Transverse colon (tissue), 4 donors: ENCODE measurements around the gene MDGA2. TPM values are rescaled to one million over a fixed set of nuclear protein-coding genes. Genes with fewer than 3 reads are reported as not detected.

Source experiments
- DNase-seq: peaks from one replicate; pipeline ENCODE4 v3.0.0-alpha.2; 2019
- H3K27ac ChIP-seq, 4 donors: fragments of 200-600 bp; sonication (generic); 2 replicates each; pipeline ENCODE4 v1.5.1; 2016 to 2018; ENCODE audit warnings: inconsistent platforms in 4 of 4
- H3K27me3 ChIP-seq: fragments of 200-600 bp; sonication (generic); 2 replicates; pipeline ENCODE4 v1.5.1; 2017; ENCODE audit warnings: inconsistent platforms
- H3K36me3 ChIP-seq, 4 donors: fragments of 200-600 bp; sonication (generic); 2 replicates each; pipeline ENCODE4 v1.5.1; 2017 to 2019; ENCODE audit warnings: inconsistent platforms in 4 of 4
- H3K4me1 ChIP-seq, 4 donors: fragments of 200-600 bp; sonication (generic); 2 replicates each; pipeline ENCODE4 v1.5.1; 2017 to 2020; ENCODE audit warnings: inconsistent platforms in 4 of 4
- H3K4me3 ChIP-seq, 4 donors: fragments of 200-600 bp; sonication (generic); 1 replicate in 1 of 4; 2 replicates in 3 of 4; pipeline versions ENCODE4 v1.5.1 to v1.6.1; 2017 to 2019; ENCODE audit warnings: inconsistent platforms in 4 of 4
- H3K9me3 ChIP-seq, 2 donors: fragments of 200-600 bp; sonication (generic); 2 replicates each; pipeline ENCODE4 v1.5.1; 2017 to 2019; ENCODE audit warnings: inconsistent platforms in 2 of 2
- EP300 ChIP-seq: sonication (generic); formaldehyde crosslinking; IDR thresholded peaks from one replicate; pipeline ENCODE4 v1.6.1; 2017; ENCODE audit warnings: antibody characterized with exemption, low read depth
- POLR2A ChIP-seq: fragments of 450-650 bp; IDR thresholded peaks from one replicate; pipeline ENCODE4 v1.6.1; 2016; ENCODE audit warnings: antibody characterized with exemption, mild to moderate bottlenecking, moderate library complexity
- POLR2AphosphoS5 ChIP-seq, 3 donors: sonication (generic); formaldehyde crosslinking; IDR thresholded peaks; one replicate each; pipeline ENCODE4 v1.6.1; 2016; ENCODE audit warnings: antibody characterized with exemption in 3 of 3
- WGBS, 2 donors: methylation state at CpG; one replicate each; pipeline ENCODE4 v1.1.5; 2018; ENCODE audit warnings: low coverage in 1 of 2; 5-methylcytosine and 5-hydroxymethylcytosine counted together
- in situ Hi-C, 4 donors: fragments of 200-750 bp; cut with MboI; loops; one replicate each; pipeline versions ENCODE4 v1.15.0 to v1.15.1; 2017; ENCODE audit warnings: low sequenced_read_pairs in 3 of 4, low pct_ligation_motif_present in 1 of 4, low pct_unique_long_range_greater_than_20kb in 1 of 4
- intact Hi-C: fragments of 100-400 bp; cut with DNase I; formaldehyde crosslinking; loops from one replicate; pipeline ENCODE4 v1.15.1; 2023; ENCODE audit warnings: low total_unique reads
- small RNA-seq, 4 donors: library from RNA; depleted of rRNA; stranded (forward); fragments of <200 nt; gene quantifications; one replicate each; pipeline ENCODE3, GENCODE V24; 2016
- total RNA-seq, 4 donors: library from RNA; depleted of rRNA; stranded (reverse); fragments of >200 nt; gene quantifications; one replicate each; pipeline ENCODE4 v1.1.0, GENCODE V29; 2016
- TF ChIP-seq, protein P1 (sequence below), 5 experiments: fragments of 200-600 bp in 3 of 5; fragments of 450-650 bp in 2 of 5; sonication (generic) in 3 of 5; IDR thresholded peaks; 1 replicate in 2 of 5; 2 replicates in 3 of 5; pipeline ENCODE4 v1.5.1; 2016 to 2017; ENCODE audit warnings: antibody characterized with exemption in 5 of 5, inconsistent platforms in 3 of 5, mild to moderate bottlenecking in 2 of 5, moderate library complexity in 1 of 5

Gene MDGA2
- total RNA-seq, 4 donors from 2014 or later, result not detected

DNA sequence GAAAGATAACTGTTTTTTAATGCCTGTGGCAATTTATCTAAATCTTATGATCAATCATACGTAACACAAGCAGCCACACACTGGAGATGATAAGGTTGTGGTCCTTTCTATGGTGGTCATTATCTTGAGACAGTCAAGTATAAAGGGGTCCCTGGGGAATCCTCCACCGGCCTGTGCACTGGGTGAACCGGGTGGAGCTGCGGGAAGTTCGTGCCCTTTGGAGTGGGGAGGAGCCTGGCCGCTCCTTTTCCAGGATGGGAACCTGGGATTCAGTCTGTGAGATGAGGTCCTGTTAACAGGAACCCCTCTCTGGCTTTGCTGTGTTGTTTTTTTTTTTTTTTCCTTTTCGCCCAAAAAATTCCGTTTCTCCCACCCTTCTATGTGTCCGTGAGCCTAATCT is 856.3 kb downstream of the MDGA2 start:
- no peak for DNase-seq
- TF ChIP-seq POLR2AphosphoS5 (IDR thresholded peaks at IDR 0.05) (no peak), POLR2A (no peak), EP300 (no peak)
- TF ChIP-seq, protein P1, sequence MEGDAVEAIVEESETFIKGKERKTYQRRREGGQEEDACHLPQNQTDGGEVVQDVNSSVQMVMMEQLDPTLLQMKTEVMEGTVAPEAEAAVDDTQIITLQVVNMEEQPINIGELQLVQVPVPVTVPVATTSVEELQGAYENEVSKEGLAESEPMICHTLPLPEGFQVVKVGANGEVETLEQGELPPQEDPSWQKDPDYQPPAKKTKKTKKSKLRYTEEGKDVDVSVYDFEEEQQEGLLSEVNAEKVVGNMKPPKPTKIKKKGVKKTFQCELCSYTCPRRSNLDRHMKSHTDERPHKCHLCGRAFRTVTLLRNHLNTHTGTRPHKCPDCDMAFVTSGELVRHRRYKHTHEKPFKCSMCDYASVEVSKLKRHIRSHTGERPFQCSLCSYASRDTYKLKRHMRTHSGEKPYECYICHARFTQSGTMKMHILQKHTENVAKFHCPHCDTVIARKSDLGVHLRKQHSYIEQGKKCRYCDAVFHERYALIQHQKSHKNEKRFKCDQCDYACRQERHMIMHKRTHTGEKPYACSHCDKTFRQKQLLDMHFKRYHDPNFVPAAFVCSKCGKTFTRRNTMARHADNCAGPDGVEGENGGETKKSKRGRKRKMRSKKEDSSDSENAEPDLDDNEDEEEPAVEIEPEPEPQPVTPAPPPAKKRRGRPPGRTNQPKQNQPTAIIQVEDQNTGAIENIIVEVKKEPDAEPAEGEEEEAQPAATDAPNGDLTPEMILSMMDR (IDR thresholded peaks at IDR 0.05), result no peak

DNA sequence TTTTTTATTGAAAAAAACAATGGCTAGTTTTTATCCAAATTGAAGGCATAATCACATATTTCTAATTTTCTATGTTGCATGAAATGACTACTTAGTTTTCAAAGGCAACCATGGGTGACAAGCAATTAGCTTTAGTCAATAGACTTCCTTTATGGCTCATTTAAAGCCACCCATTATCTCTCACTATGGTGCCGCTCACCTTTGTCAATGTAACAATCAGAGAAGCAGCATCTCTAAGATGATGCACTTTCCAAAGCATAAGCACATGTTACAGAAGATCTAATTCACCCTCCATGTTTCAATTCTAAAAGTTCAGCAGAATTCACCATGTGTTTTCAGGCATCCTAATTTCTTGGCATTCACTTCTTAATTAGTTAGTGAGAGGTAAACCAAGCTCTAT is 857.3 kb downstream of the MDGA2 start:
- no peak for DNase-seq
- Histone ChIP-seq H3K36me3 (no peaks in the 10 kb centered on the region), H3K4me1 (no peaks in the 10 kb centered on the region), H3K4me3 (no peak overlapping the region), H3K27me3 (no peaks in the 10 kb centered on the region), H3K27ac (no peak overlapping the region), H3K9me3 (no peaks in the 10 kb centered on the region)
- in situ Hi-C loops, result no loop called here
- TF ChIP-seq POLR2AphosphoS5 (IDR thresholded peaks at IDR 0.05) (no peak), POLR2A (no peak), EP300 (no peak)
- TF ChIP-seq, protein P1 (IDR thresholded peaks at IDR 0.05), result no peak
- intact Hi-C loops, result no loop called here
- WGBS, 2 donors, result 89 to 100% methylated on average over 1 of the region's 1 CpG

More for the DNA sequence above, 856.3 kb downstream of the MDGA2 start:
- in situ Hi-C loops, result no loop called here
- Histone ChIP-seq H3K27me3 (no peaks in the 10 kb centered on the region), H3K4me1 (no peaks in the 10 kb centered on the region), H3K36me3 (no peaks in the 10 kb centered on the region), H3K4me3 (no peak overlapping the region), H3K9me3 (no peaks in the 10 kb centered on the region), H3K27ac (no peak overlapping the region)
- intact Hi-C loops, result no loop called here
- 79 to 82% methylated on average over 2 to 9 of the region's 9 CpGs for WGBS, 2 donors

DNA sequence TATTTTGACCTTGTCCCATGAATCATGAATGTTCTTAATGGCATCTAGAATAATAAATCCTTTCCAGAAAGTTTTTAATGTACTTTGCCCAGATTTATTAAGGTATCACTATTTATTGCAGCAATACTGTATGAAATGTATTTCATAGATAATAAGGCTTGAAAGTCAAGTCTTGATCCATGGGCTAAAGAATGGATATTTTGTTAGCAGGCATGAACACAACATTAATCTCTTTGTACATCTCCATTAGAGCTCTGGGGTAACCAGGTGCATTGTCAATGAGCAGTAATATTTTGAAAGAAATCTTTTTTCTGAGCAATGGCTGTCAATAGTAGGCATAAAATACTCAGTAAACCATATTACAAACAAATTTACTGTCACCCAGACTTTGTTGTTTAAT is 882.3 kb downstream of the MDGA2 start:
- Histone ChIP-seq H3K4me1 (no peaks in the 10 kb centered on the region), H3K27ac (no peak overlapping the region), H3K36me3 (no peaks in the 10 kb centered on the region), H3K27me3 (no peaks in the 10 kb centered on the region), H3K9me3 (no peaks in the 10 kb centered on the region), H3K4me3 (no peak overlapping the region)
- no peak for TF ChIP-seq POLR2A
- TF ChIP-seq, protein P1 (IDR thresholded peaks at IDR 0.05), result no peak
- TF ChIP-seq POLR2AphosphoS5 (IDR thresholded peaks at IDR 0.05), result no peak
- in situ Hi-C loops (no loop called here), intact Hi-C loops (no loop called here)
- DNase-seq, result no peak

Small RNAs within 50 kb of the gene (small RNA-seq; reads per million reads assigned to genes)
- 0 reads per million in 4 donors for gene RF00402
